NOMO-1 treated with dmso at 0.1 percent for 144 hours (cell line): ENCODE data around the gene TPRG1L.

ENCODE experiments used
- DNase-seq: peaks from one replicate; lab custom pipeline; 2025; ENCODE audit not compliant: unreplicated experiment; lab: John Stamatoyannopoulos, UW

The TPRG1L gene

DNA sequence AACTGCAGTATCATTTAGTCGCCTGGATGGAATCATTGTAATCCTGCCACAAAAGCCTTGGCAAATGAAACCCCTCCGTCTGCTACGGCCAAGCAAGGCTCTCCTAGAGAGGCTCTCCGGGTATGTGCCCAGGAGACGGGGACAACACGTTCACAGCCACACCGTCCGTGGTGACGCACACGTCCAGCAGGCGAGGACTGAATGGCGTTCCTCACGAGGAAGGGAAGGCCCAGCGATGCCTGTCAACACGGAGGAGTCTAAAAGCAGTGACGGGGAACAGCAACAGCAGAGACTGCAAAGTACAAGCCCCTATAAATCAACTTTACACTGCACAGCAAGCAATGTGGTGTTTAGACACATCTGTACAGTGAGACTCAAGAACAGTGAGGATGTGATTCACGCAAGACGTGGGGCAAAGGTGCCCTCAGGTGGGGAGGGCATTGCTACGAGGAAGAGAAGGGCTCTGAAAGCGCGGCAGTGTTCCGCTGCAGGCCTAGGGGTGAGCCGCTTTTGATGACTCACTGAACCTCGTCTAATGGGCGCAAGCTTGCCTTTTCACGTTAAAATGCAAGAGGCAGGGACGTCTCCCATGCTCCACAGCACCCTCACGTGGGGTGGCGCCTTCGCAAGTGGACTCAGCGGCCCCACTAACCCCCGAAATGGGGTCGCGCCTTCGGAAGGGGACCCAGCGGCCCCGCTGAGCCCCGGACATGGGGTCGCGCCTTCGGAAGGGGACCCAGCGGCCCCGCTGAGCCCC is 18.3 kb downstream of the TPRG1L start:
- DNase-seq = no peak

DNA sequence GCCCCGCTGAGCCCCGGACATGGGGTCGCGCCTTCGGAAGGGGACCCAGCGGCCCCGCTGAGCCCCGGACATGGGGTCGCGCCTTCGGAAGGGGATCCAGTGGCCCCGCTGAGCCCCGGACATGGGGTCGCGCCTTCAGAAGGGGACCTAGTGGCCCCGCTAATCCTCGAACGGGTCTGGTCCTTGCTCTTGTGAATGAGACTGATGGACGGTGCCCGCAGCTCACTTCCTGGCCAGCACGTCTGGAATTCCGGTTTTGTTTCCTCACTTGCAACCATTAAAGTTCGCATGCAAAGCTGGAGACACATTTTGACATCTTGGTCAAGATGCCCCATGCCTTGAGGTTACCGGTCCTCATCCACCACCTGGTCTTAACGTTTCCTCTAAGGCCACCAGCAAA is 19.5 kb downstream of the TPRG1L start:
- no peak for DNase-seq

DNA sequence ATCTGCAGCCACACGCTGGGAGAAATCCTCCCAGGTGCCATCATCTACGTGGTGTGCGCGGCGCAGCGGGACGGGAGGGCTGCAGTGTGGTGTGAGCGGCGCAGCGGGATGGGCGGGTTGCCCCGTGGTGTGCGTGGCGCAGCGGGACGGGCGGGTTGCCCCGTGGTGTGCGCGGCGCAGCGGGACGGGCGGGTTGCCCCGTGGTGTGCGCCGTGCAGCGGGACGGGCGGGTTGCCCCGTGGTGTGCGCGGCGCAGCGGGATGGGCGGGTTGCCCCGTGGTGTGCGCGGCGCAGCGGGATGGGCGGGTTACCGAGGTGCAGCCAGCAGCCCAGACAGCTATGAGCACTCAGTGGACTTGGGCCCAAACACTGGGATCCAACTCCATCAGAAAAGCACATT is 20.4 kb downstream of the TPRG1L start:
- DNase-seq = no peak

DNA sequence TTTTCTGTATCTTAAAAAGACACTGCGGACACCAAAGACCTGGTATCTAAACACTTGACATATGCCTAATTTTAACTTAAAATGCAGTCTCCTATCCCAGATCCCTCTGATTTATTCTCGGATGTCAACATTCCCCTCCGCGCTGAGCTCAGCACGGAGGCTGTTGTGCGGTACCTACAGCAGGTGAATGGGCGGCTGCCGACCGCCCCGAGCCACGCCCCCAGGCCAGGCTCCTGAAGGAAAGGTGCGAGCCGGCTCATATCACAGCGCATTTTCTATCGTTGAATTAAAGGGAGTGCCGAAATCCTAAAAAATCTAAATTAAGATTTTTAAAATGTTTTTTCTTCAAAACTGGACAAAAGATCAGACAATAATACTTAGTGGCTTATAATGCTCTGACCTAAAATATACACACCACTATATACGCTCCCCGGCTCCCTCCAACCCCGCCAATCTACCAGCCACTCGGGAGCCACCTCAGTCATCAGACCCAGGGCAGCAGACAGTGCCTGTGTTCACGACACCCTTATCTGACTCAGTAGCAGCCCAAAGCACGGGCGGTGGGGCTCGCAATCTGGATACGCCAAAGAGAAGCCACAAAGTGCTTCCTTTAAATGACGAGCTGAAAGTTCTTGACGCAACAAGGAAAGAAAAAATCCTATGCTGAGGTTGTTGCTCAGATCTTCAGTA is 21.0 kb downstream of the TPRG1L start:
- DNase-seq = no peak

DNA sequence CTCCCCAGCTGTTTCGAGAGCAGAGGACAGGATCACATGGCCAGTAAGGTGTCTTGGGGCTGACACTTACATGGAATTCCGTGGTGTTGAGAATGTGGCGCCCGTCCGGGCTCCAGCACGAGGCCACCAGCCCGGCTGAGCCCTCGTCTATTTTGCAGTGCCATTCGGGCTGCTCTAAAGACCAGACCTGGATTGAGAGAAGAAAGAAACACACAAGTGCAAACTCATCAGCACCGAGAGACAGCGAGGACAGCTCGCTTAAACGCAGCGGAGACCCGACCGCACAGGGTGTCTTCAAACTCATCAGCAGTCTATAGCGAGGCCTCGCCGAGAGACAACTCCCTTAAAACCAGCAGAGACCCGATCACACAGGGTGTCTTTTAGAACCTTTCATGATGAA is 21.8 kb downstream of the TPRG1L start:
- no peak for DNase-seq

DNA sequence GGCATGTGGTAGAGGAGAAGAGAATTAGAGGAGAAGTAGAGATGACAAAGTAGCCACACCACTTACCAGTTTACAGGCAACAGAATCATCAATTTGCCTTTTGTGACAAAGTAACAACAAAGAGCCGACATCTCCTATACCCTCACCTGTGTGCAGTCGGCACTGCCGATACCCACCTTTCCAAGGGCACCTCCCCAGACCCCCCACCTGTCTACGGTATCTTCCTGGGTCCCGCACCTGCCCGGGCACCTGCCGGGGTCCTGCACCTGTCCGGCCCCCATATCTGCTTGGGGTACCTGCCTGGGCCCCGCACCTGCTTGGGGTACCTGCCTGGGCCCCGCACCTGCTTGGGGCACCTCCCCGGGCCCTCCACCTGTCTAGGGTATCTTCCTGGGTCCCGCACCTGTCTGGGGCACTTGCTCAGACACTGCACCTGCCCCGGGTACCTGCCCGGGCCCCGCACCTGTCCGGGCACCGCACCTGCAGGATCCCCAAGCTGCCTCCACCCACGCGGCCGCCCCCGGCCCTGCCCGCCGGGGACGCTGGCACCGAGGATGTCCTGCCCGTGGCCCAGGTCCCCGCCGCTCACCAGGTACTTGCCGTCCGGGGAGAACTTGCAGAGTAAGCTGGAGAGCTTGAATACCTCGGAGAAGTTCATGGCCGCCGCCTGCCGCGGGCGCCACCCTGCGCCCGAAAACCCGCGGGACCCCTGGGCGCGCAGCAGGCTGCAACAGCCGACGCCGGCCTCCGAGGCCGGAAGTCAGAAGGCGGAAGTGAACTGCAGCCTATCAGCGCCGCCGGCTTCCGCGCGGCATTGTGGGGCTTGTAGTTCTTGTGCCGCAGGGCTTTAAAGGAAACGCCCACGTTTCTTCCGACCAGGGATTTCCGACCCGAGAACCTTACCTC is 24.8 kb downstream of the TPRG1L start, which contains the start of gene WRAP73:
Gene WRAP73, minus strand, starts transcription at position 762 of the 906 bp plus-strand sequence. Its CDS starts 104 bp downstream, at position 658.
- peak; percentile 88 for DNase-seq

DNA sequence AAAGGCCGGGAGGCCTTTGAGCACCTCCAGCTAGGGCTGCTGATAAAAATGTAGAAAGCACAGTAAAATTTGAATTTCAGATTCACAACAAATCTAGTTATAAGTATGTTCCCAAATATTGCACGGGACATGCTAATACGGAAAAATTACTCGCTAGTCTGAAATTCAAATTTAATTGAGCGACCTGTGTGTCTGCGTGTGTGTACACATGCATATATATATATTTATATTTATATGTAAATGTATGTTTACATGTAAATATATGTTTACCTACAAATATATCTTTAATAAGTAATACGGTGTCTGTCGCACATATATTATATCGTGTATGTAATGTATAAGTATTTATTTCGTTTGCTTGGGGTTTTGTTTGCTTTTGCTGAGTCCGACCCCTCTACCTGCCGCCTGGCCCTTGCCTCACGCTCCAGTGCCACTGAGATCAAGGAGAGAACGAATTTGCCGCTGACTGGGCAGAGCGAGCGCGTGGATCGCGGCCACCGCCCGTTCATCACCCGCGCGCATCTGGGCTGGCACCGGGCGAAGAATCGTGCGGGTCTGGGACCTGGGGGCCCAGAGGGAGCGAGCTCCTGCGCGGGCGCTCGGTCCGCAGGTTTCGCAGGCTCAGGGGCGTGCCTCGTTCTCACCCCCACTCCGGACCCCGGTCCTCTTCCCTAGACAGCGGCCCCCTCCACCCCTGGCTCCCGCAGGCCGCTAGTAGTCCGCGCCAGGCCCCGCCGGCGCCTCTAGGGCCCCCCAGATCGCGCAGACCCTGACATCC is 25.6 kb downstream of the TPRG1L start:
- DNase-seq = no peak

DNA sequence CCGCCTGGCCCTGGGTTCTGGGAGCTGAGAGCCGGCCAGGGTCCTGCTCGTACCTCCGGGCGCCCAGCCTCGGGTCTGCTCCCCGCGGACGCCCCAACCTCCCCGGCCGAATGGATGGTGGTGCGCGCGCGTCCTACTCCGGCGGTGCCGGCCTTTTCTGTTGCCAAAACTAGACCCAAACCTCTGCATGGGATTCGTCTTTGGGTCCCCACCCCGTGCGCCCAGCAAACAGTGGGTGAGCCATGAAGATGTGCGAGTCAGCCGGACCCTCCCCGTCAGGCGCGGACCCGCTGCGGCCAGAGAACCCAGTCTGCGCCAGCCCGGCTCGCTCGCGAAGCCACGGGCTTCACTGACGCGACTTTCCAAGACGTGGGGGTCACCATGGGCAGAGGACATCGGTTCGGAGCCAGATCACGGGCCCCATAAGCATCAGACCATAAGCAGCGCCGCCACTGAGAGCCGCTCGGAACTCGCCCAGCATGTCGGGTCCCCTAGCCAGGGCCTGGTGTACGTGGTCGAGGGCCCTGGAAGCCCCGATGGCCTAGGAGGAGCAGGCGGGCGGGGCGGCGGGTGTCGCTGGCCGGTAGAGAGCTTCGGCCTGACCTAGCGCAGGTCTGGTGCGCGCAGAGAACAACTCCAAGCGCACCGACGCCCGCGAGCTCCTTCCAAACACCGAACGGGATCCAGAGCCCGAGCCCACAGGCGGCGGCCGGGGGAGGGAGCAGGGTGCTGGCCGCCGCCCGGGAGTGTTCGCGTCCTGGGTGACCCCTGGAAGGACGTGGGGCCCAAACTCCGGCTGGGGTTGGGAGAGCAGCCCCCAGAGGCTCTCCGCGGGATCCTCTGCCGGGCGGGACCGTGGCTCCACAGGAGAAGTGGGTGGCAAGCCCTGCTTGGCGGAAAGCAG is 26.5 kb downstream of the TPRG1L start:
- no peak for DNase-seq

DNA sequence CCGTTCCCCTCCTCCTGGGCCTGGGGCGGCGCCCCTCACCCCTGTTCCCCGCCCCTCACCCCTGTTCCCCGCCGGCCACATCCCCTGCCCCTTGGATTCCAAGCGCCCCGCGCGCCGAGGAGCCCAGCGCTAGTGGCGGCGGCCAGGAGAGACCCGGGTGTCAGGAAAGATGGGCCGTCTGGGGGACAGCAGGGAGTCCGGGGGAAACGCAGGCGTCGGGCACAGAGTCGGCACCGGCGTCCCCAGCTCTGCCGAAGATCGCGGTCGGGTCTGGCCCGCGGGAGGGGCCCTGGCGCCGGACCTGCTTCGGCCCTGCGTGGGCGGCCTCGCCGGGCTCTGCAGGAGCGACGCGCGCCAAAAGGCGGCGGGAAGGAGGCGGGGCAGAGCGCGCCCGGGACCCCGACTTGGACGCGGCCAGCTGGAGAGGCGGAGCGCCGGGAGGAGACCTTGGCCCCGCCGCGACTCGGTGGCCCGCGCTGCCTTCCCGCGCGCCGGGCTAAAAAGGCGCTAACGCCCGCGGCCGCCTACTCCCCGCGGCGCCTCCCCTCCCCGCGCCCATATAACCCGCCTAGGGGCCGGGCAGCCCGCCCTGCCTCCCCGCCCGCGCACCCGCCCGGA is 27.2 kb downstream of the TPRG1L start, which contains the start of gene TP73:
Gene TP73, plus strand, starts transcription at position 587 of the 618 bp plus-strand sequence. CDS start 29,850 bp downstream, outside the sequence.
- no peak for DNase-seq

DNA sequence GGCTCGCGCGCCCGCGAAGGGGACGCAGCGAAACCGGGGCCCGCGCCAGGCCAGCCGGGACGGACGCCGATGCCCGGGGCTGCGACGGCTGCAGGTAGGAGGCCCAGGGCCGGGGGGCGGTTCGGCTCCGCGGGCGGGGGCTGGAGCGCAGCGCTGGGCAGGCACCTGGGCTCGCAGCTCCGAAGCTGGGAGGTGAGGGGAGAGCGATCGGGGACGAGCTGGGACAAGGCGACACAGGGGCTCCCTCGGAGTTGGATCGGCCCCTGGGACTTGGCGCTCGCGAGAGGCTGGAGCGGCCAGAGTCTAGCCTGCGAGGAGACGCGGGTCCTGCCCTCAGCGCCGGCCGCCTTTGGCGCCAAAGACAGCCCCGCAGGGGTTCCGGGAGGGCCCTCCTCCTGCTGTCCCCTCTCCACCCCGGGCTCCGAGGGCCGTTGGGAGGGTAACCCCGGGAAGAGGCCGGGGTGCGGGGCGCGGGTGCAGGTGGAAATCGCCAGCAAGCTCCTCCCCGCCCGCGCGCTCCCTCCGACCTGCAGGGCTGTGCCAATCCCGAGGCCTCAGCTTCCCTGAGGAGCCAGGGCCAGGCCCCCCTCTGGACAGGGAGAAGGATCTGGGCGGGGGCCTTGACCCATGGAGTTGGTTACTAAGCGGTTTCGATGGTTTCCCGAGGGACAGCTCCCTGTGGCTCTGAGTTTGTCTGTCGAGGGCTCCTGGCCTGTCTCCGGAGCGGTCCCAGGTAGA is 27.9 kb downstream of the TPRG1L start:
- DNase-seq = no peak

DNA sequence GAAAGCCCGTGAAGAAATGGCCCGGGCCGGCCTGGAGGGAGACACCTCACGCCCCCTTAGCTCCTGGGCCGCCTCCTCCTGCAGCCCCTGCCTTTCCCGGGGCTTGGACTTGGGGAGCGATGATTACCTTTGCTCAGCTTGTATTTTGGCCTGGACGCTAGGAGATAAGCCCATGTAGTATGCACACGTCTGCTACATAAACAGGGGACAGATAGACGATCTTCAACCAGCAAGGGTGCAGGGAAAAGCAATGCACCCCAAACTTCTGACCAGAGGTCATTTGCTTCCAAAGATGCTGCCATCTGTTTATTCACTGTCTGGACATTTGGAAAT is 28.4 kb downstream of the TPRG1L start:
- no peak for DNase-seq

DNA sequence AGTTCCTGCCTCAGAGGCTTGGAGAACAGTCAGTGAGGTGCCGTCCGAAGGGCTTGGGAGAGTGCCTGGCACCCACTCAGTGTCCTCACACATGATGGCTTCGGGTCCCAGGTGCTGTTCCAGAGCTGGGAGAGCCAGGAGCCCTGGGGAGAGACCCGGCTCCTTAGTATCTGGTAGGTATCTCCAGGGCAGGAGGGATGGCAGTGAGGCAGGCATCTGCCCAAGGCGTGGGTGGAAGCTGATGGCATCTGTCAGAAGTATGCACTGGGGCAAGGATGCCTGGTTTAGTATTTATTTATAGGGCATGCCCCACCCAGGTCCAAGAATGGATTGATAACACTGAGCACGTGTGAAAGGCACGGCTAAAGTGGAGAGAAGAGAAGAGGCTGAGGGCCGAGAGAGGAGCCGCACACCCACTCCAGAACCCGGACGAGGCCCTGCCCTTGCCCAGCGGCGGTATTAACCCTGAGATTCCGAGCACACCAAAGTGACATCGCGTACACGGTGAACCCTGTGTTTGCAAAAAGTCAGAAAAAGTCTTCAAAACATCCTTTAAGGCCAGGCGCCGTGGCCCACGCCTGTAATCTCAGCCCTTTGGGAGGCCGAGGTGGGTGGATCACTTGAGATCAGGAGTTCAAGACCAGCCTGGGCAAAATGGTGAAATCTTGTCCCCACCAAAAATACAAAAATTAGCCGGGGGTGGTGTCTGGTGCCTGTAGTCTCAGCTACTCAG is 29.9 kb downstream of the TPRG1L start:
- no peak for DNase-seq

DNA sequence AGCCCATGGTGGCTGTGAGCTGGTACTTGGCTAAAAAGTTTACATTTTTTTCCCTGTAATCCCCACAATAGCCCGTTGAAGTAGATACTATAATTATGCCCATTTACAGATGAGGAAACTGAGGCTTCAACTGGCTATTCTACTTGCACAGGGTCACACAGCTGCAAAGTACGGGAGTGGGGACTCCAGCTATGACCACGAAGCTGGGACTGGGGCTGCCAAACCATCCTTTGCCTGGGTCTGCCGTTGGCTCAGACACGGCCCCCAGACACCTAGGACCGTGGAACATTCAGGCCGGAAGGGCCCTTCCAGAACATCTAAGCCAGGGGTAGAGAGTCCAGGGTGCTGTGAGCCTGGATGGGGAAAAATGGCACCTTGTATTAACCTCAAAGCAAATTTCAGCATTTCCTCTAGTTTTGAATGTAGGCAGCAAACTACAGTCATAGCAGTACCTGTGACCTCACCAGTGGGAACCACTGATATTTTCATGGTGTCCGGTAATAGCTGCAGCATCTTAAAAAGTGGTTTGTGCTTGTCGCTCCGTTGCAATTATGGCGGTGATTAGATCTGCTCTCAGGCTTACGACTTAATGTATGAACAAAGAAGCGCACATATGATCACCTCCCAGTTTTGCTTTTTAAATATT is 31.8 kb downstream of the TPRG1L start:
- DNase-seq = no peak

DNA sequence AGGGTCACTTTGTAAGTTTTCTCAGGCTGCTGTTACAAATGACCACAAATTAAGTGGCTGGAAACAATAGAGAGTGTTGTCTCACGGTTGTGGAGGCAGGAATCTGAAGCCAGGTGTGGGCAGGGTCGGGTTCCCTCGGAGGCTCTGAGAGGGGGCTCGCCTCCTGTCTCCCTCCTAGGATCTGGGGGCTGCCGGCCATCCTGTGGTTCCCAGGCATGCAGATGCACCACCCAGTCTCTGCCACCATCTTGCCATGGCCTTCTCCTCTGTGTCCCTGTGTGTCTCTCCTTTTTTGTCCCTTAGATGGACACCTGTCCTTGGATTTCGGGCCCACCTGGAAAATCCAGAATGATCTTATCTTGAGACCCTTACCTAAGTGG is 32.3 kb downstream of the TPRG1L start:
- no peak for DNase-seq

DNA sequence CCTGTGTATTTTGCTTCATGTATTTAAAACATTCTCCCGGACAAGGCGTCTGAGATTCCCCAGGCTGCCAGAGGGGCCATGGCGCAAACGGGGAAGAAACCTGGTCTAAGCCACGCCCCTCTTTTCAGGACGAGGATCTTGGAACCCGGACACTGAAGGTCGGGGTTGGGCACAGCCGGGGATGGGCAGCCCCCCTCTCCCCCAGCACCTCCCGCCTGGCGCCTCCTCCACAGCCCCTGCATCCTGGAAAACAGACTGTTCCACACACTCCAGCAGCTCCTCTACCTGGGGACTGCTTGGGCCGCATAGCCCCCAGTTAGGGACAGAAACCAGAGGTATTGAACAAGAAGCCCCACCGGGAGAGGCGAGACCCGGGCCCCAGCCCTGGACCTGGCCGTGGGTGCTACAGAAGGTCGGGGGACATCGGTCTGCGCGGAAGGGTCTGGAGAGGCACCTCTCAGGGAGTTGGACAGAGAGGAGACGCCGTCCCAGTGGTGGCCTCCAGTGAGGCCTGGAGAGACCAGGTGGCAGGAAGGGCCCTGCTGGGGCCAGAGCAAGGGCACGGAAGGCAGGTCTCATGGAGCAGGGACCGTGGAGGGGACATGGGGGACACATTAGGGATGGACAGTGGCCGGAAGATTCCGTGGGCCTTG is 32.9 kb downstream of the TPRG1L start:
- DNase-seq = no peak

DNA sequence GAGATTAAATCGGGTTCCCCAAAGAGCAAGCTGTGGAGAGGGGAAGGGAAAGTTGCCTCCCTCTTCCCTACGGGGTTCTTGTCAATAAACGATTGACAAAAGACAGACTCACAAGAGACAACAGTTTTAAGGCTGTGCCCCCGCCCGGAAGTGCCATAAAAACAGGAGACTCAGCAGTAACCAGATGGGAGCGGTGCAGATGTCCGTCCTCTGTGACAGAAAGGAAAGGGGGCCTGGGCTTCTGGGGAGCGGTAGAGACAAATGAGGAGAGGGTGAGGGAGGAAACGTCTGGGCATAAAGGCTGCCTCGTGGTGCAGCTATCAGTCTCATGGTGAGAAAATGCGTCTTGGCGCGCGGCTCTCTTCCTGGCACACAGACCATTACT is 33.4 kb downstream of the TPRG1L start:
- no peak for DNase-seq

DNA sequence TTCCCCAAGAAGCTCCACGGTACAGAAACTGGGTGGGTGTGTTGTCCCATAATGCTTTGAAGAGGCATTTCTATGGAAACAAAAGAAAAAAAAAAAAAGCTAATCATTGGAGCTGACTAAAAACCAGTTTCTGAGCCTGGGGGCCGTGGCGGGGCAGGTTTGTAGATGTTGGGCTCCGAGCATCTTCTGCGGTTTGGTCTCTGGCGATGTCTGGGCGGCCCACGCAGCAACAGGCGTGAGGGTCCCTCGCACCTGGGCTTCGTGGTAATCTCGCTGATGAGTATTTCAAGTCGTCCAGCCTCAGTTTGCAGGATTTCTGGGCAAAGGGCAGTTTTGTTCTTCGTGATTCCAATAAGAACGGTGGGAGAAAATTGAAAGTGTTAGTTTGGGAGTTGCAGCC is 34.3 kb downstream of the TPRG1L start:
- DNase-seq = no peak
